RWPE1 (cell line): ENCODE results near the gene AFDN.

Experiments
- CTCF ChIA-PET: fragments of 350-600 bp; sonication (Branson Sonifier 250); formaldehyde crosslinking; extraction: SDS; loops from one replicate; lab custom pipeline; 2021; lab: Yijun Ruan, JAX
- POLR2A ChIA-PET: fragments of 400-600 bp; formaldehyde crosslinking; extraction: SDS; loops from one replicate; lab custom pipeline; 2020; ENCODE audit warnings: antibody characterized with exemption; ENCODE audit not compliant: low non-redundant PET; lab: Yijun Ruan, JAX
- DNase-seq: peaks from one replicate; pipeline ENCODE4 v3.0.0; 2012; ENCODE audit warnings: low spot score
- H3K27ac ChIP-seq: fragments of 450-650 bp; 2 replicates; pipeline ENCODE4 v1.5.1; 2017
- TF ChIP-seq, protein P1 (sequence below): fragments of 450-650 bp; conservative IDR thresholded peaks from 2 replicates; pipeline ENCODE4 v1.5.1; 2017; ENCODE audit warnings: low read depth, mild to moderate bottlenecking

AFDN gene

DNA sequence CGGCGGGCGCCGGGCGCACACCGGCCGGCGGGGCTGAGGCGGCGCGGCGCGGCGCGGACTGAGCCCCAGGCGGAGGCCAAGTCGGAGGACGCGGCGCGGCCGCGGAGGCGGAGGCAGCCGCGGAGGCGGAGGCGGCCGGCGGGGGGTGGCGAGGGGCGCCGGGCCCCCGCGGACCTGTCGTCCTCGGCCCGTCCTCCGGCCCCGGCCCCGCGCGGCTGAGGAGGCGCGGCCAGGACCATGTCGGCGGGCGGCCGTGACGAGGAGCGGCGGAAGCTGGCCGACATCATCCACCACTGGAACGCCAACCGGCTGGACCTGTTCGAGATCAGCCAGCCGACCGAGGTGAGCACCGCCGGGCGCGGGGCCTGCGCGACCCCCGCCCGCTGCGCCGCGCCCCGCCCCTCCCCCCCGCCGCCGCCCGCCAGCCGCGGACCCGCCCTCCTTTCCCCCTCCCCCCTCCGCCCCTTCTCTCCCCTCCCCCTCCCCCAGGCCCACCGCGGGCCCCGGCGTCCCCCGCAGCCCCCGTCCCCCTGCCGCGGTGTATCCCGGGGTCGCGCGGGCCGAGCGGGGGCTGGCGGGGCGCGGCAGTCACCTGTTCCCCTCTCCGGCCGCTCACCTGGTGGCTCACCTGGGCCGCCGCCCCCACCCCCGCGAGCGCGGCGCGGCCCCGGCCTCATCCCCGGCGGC is at the start of gene AFDN:
Gene AFDN (plus strand): TSS at position 16 of the 687 bp plus-strand sequence. CDS start 222 bp downstream, at position 238.
- DNase-seq: peak; percentile 36
- POLR2A ChIA-PET: no interaction called here
- peak within 1 kb of the TSS; percentile 69 for H3K27ac ChIP-seq
- TF ChIP-seq, protein P1, sequence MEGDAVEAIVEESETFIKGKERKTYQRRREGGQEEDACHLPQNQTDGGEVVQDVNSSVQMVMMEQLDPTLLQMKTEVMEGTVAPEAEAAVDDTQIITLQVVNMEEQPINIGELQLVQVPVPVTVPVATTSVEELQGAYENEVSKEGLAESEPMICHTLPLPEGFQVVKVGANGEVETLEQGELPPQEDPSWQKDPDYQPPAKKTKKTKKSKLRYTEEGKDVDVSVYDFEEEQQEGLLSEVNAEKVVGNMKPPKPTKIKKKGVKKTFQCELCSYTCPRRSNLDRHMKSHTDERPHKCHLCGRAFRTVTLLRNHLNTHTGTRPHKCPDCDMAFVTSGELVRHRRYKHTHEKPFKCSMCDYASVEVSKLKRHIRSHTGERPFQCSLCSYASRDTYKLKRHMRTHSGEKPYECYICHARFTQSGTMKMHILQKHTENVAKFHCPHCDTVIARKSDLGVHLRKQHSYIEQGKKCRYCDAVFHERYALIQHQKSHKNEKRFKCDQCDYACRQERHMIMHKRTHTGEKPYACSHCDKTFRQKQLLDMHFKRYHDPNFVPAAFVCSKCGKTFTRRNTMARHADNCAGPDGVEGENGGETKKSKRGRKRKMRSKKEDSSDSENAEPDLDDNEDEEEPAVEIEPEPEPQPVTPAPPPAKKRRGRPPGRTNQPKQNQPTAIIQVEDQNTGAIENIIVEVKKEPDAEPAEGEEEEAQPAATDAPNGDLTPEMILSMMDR: no peak
- CTCF ChIA-PET: no interaction called here

GRCh38 chr6:167778497-167779128 is 48.1 kb upstream of the AFDN start:
- ChIA-PET POLR2A (no interaction called here), CTCF (no interaction called here)
- TF ChIP-seq, protein P1: no peak
- no peak for DNase-seq
- no peak overlapping the region for H3K27ac ChIP-seq

- DNase-seq: no peak
- ChIA-PET CTCF (no interaction called here), POLR2A (no interaction called here)
- TF ChIP-seq, protein P1: no peak
- no peak overlapping the region for H3K27ac ChIP-seq
Measured at GRCh38 chr6:167779129-167779992, 47.4 kb upstream of the AFDN start.

DNA sequence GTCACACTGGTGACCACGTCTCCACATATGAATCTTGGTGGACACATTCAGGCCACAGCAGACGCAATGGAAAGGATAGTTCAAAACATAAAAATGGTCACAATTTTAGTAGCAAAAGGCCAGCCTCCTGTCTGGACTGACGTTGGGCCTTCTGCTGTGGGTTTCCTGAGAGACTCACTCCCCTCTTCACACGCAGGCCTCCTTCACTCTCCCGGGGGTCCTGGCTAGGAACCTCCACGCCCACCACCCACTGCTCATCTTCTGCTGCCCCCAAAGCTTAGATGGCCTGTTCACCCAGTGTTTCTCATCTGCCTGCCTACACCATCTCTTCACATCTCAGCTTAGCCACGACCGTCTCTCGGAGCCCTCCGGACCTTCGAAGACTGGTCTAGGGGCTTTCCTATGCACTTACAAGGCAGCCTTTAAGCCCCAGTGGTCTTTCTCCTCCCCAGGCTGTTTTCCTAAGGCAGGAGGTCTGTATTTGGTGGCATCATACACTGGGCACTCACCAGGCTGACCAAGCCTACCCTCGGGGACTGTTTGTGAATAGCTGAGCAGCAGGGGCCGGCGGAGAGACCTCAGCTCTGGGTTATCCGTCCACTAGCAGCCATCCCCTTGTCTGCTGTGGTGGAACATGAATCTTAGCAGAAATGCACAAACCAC is 46.6 kb upstream of the AFDN start:
- DNase-seq: no peak
- no peak overlapping the region for H3K27ac ChIP-seq
- ChIA-PET CTCF (no interaction called here), POLR2A (no interaction called here)
- TF ChIP-seq, protein P1: no peak

DNA sequence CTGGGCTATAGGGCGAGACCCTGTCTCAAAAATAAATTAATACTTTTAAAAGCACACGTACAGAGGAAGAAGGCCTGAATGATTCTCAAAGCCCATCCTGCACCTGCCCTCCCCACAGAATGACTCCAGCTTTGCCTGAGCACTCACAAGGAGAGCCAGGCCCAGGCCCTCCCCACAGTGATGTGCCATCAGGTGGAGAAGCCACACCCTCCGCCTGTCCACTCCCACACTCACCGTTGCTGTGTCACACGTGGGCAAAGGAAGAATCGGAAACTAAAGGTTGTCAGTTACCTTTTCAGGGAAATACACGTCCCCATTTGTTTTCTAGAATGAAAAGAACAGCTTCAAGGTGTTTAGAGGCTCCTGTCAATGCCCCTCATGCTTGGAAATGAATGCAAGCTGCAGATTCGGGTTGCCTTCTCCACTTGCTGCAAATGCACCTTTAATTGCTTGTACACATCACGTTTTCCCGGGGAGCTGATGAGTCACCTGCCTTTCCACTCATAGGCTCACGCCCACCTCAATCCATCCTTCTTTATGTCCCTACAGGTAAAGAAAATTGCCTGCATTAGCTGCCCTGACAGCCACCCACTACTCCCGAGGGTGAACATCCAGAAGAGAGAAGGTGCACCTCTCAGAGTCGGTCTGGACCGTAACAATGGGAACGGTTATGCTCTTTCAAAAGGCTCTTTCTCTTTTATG is 45.5 kb upstream of the AFDN start:
- TF ChIP-seq, protein P1: no peak
- POLR2A ChIA-PET: no interaction called here
- CTCF ChIA-PET: no interaction called here
- DNase-seq: no peak
- H3K27ac ChIP-seq: no peak overlapping the region

- ChIA-PET POLR2A (no interaction called here), CTCF (no interaction called here)
- TF ChIP-seq, protein P1: no peak
- no peak overlapping the region for H3K27ac ChIP-seq
- no peak for DNase-seq
Measured at GRCh38 chr6:167781868-167782267, 44.8 kb upstream of the AFDN start.
